ENCODE data around the gene GHR.
"Not testable (repeated sequence)": the region's sequence is repeated elsewhere in the genome, so short reads cannot be mapped to it uniquely, and the experiment has no call there.

Gene GHR

DNA sequence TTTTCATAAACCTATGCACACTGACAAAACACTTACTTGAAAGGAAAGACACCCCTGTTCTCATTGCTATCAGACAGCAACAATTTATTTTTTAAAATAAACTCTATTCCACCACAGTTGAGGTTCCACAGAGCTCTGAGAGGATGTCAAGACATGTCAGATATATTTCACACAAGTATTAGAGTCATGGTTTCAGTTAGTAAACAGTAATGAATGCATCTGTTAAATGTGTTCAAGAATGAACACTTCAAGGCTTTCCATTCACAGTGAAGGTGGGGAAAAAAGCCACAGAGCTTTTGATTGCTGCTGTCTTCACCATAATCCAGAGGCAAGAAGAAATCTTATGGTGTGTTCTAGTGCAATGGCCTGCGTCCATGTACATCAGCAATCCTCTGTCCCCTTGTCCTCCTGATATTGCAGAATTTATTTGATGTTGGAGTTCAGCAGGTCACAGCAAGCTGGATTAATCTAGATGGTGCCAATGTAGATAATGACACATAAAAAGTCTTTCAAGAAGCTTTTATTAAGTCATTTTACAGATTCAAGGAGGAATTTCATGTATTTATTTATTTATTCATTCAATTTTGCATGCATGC is 146.8 kb downstream of the GHR start:
- no peak for DNase-seq (ENCODE audit: low read depth)

DNA sequence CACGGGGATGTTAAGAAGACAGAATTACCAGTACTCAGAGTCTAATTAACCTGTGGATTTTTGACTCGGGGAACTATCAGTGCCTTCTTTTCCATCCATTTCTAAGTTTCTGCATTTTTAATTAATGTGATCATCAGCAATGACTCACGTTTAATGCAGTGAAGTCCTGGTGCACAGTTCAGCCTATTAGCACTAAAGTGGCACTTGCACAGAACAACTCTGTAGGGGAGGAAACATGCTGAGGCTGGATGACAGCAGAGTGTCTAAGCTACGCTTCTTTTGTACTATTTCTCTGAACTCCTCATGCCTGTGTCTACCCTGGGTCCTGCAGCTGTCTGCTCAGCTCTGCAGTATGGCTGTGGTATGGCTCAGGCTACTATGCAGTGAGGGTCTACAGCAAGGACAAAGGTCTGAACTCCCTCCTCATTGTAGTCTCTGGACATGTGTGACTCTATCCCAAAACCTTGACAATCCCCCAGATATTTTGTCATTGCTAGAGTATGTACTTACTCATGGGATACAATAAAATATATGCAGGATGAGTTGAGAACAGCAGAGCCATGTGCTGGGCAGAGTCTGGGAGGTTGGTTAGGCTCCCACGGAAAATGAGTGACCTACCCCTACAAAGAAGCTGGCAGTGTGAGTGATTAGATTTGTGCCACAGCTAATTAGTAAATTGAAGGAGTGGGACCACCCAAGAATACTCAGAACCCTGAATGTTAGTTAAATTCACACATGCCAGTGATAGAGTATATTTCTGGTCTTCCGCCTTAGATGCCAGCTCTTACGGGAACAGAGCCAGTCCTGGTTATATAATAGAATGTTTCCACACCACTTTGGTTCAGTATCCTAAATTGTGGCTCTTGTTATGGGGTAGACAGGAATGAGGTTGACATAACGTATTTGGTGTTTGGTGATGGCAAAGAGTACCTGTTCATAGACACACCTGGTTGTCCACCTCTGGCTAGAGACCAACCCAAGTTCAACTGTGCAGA is 148.0 kb downstream of the GHR start:
- DNase-seq (ENCODE audit: low read depth), result peak; percentile 16

DNA sequence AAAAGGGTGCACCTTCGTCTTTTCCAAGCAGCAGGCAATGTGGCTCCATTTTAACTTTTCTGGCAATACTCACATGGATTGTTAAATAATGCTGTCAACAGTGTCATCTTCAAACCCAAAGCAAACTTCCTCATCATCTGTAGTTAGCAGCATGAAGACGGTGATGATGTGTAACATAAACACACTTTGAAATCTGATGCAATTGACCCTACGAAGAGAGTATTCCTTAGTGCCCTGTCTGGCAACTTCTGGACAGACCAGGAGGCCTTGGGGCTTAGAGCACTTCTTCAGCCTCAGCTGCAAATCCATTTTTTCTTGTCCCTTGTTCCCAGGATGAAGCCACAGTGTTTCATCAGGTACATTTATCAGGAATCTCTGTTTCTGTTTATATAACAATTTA is 149.1 kb downstream of the GHR start:
- DNase-seq (ENCODE audit: low read depth), result no peak

DNA sequence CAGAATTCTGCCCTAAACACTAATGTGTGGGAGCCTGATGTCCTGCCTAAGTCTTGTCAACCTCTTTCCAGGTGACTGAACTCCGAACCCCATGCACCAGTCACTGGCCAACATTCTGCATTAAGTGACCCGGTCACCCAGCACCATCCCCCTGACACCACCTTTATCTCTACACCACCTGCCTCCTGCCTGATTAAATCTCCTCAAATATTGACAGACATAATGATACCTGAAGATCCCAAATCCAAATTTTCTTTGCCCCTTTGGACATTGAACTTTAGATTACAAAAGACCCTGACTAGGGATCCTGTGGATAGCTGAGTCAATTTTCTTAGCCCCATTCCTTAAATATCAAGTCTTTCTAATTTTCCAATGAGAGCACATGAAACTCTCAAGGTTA is 150.1 kb downstream of the GHR start:
- DNase-seq (ENCODE audit: low read depth), result no peak

DNA sequence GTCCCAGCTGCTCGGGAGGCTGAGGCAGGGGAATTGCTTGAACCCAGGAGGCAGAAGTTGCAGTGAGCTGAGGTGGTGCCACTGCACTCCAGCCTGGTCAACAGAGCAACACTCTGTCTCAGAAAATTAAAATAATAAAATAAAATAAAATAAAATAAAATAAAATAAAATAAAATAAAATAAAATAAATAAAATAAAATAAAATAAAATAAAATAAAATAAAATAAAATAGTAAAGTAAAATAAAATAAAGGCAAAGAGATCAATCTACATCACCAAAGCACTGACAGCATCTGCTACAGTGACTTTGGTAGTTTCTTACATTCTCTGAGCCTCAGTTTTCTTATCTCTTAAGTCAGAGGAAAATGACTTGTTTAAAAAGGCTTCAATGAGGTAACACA is 152.7 kb downstream of the GHR start:
- not testable (repeated sequence) for DNase-seq (ENCODE audit: low read depth)

DNA sequence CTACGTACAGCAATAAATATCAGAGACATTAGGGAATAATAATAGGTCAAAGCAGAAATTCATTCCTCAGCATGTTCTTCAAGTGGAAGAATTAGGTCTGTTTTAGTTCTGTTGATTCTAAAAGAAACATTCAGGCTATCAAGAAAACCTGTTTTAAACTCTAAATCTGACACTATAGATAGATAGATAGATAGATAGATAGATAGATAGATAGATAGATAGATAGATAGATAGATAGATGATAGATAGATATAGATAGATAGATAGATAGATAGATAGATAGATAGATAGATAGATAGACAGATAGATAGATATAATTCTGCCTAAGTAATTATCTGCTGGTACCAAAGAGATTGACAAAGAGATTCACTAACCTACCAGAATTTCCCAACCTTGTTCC is 155.7 kb downstream of the GHR start:
- not testable (repeated sequence) for DNase-seq (ENCODE audit: low read depth)

DNA sequence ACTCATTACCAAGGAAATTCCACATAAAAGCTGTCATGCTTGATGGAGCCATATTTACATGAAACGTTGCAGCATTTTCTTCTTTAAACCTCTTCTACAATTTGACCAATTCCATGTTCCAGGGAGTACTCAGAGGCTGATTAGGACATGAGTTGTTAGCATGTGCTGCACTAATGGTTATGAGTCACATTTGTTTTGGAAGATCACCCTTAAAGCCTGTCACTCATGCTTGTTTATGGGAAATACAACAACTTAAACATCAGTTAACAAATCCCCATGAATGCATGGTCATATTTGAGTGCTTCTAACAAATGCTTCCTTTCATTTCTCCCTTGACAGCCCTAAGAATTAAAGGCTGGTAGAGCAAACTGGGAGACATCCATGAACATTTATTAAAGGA is 156.1 kb downstream of the GHR start:
- no peak for DNase-seq (ENCODE audit: low read depth)

DNA sequence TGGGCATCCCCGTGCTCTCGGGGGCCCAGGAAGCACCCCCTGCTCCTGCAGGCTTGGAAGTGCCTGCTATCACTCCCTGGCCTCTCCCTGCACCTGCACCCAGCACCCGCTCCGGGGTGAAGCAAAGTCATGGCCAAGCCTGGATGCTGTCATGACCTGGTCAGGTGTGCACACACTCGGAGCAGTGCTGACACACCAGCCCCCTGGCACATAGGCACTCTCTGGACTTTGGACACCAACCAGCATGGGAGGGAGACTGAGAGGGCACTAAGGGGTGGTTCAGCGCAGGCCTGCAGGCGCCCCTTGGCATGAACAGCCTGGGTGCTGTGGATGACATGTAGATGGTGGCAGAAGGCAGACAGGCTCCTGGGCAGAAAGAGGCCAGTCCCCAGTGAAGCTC is 158.6 kb downstream of the GHR start:
- no peak for DNase-seq (ENCODE audit: low read depth)

DNA sequence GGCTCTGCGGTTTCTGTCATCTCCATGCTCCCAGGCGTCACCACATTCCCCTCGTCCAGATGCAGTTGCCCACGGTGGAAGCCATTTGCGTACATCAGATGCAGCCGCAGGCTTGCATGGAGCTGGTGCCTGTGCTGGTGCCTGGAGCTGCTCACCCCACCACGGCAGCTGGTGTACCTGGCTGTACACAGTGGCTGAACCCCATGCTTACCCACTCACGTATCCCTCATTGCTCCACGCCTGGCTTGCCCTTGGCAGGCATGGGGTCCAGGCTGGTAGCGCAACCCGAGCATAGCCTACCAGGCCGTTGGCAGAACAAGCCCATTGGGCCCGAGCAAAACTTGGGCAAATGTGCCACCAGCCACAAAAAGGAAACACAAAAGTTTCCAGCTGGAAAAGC is 159.5 kb downstream of the GHR start:
- DNase-seq (ENCODE audit: low read depth), result no peak

DNA sequence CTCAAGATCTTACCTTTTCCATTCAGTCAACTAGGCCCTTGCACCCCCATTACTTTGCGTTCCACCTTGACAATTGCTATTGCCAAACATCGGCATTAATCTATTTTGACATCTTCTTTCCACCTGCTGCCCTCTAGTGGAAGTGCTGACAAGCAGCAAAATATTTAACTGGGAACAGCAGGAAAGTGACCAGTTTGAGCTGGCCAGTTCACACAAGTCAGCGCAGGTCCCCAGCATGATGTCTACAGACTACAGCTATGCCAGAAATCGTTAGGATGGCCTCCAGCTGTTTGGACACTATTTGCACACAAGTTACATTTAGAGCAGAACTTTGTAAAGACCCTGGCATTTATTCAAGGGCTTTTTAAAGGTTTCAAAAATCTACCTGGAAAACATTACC is 160.1 kb downstream of the GHR start:
- DNase-seq (ENCODE audit: low read depth), result peak; percentile 38

DNA sequence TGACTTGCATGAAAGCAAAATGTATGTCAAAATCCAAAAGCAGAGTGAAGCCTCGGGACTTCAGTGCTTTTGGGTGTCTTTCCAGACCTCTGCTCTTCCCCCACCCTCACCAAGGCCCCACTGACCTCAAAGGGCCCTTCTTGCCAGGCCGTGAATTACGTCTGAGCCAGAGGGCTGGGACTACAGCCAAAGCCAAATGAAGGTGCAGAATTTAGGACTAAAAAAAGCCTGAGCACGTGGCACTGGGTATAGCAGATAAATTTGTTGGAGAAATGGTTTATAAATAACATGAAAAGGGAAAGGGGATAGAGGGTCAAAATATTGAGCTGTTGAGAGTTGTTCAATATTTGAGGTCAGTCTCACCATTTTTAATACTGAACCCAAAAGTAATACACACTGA is 163.4 kb downstream of the GHR start:
- DNase-seq (ENCODE audit: low read depth), result no peak

DNA sequence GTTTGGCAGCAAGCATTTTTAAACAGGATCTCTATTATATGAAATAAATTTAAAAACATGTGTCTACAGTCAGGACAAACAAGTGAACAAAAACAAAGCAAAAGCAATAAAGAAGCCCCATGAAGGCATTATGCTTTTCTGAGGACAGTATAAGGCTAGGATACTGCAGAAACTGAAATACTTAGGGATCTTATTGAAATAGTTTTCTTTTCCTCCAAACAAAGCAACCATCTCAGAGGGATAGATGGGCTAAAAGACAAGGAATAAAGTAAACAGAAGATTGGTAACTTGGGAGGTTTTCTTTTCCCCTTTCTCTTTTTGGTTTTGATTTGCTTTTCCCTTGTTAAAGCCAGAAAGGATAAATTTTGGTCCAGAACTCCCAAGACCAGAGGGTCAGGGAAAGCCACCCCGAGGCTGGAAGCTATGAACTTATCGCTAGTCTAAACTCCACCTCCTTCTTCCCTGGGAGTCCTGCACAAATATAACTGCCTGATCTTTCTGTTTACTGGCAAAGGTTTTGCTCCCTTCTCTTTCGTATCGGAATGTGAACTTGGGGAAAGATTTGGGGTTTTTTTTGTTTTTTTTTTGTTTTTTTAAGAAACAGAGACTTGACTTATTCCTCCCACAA is 164.0 kb downstream of the GHR start:
- no peak for DNase-seq (ENCODE audit: low read depth)

DNA sequence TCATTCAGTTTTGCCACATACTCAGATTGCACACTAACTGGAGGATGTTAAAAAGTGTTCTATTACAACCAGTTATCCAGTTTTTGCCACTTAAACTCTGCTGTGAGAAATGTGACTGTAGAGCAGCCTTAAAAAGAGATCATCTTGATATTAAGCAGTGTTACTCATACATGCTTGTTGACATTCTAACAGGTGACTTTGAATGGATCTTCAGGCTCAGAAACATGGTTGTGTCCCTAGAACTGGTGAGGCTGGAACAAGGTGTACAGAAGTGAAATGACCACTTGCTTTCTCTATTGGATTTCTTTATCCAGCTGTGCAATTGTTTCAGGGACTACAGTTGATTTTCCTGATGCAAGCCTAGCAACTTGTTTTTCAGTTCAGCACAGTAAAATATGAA is 167.3 kb downstream of the GHR start:
- no peak for DNase-seq (ENCODE audit: low read depth)

DNA sequence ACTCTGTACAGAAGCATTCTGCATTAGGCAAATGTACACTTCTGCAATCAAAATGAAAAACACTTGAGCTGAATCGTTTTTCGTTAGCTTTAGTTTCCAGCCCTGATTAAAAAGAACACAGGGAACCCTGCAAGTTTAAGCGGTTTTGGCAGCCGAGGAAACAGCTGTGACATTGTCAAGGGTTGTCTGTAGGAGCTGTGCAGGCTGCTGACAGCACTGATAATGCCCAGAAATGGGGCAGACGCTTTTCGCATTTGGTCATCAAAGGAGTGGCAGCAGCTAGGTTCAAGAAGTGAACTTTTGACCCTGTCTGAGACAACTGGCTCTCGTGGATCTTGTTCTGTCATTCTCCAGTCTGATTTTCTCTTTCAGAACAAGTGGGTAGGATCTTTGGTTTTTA is 167.8 kb downstream of the GHR start:
- DNase-seq (ENCODE audit: low read depth), result no peak

DNA sequence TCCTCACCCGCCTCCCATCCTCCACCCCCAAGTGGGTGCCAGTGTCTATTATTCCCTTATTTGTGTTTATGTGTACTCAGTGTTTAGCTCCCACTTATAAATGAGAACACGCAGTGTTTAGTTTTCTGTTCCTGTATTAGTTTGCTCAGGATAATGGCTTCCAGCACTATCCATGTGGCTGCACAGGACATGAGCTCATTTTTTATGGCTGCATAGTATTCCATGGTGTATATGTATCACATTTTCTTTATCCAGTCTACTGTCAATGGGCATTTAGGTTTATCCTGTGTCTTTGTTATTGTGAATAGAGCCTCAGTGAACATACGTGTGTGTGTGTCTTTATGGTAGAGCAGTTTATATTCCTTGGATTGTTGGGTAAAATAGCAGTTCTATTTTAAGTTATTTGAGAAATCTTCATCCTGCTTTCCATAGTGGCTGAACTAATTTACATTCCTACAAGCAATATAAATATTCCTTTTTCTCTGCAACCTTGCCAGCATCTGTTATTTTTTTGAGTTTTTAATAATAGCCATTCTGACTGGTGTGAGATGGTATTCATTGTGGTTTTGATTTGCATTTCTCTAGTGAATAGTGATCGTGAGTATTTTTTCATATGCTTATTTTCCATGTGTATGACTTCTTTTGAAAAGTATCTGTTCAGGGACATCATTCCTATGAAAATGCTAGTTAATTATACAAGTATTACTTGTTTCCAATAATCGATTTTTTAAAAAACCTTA is 169.3 kb downstream of the GHR start:
- no peak for DNase-seq (ENCODE audit: low read depth)

DNA sequence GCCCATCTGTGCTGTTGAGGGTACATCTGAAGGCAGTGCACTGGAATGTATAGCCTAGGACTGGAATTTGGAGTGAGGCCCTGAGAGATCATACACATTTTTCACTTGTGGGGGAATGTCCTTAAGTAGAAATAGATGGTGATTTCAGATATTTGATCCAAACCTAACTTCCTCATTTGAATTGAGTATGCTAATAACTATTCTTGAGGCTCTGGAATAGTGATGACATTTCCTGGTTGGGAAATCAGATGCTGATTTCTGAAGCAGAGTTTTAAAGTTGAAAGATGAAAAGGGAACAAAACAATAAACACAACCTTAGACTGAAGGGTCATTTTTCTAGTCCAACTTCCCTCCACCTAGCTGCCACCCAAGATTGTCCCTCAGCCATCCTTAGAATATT is 170.4 kb downstream of the GHR start:
- DNase-seq (ENCODE audit: low read depth), result no peak

DNA sequence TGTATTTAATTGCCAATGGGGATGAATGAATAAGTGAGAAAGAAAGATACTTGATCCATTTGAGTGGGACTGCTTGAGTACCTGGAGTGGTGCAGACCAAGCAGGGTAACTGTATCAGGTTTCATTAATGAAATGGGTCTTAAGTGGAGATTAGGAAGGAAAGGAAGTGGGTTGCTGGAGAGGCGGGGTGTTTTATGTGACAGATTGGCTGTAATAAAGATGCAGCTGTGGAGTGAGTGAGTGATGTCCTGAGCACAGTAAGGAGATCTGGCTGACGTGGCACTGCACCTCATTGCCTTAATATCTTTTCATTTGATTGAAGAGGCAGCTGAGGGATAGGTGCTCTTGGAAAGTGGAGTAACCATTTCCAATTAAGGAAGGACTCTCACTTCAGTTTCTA is 172.4 kb downstream of the GHR start:
- no peak for DNase-seq (ENCODE audit: low read depth)

DNA sequence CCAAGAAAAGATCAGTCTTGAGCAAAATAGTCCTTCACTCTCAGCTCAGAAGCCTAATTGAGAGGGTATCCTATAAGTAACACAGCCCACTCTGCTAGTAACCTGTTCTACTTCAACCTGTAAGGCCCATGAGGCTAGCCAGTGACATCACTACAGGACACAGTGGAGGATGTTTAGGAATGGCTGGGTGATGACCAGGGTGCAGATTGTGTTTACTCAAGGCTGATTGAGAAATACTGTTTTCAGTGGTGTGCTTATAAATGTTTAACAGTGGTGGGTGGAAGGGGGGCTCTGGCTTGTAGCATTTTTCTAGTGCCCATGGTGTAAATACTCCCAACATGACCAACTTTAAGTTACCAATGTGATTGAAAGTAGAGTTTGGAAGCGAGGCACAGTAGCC is 173.6 kb downstream of the GHR start:
- DNase-seq (ENCODE audit: low read depth), result no peak

DNA sequence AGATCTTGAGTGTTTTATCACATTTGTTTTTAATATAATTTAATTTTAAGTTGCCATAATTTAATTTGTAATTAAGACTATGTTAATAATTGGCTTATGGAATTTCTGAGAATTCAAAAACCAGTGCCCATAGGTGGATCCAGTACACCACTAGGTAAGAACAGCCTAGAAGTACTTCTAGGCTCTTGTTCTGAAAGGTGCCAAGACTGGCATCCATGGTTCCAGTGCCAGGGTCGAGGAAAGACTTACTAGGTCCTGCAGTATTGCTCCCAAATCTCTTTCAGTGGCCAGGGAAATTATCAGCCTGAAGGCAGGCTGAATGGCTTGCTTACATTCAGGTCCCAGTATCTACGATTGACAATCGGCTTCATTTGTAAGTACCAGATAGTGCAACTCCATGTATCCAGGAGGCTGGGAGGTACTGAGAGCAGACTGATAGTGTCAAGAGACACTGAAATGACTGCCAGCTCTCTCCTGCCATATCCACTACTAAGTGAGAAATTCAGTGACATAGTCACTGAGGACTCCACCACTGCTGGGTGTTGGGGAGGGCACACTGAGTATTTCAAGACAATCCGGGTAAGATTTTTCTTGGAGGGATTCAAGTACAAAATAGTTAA is 174.2 kb downstream of the GHR start:
- no peak for DNase-seq (ENCODE audit: low read depth)

DNA sequence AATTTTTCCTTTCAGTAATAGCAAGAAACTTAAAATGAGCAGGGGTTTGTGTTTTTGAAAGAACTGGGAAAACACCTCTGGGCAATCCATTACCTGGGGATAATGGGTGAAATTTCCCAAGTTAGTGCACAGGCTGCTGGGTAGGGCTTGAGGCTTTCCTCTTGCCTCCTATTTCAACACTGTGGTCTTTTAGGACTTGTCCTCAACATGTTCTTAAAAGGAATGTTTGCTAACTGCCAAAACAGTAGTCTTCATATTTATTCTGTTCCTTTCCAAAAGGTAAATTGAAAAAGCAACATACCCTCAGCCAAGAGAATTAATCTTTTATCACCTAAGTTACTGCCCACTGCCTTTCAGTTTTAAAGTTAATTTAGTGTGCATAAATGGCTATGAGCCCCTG is 175.1 kb downstream of the GHR start:
- DNase-seq (ENCODE audit: low read depth), result no peak

DNA sequence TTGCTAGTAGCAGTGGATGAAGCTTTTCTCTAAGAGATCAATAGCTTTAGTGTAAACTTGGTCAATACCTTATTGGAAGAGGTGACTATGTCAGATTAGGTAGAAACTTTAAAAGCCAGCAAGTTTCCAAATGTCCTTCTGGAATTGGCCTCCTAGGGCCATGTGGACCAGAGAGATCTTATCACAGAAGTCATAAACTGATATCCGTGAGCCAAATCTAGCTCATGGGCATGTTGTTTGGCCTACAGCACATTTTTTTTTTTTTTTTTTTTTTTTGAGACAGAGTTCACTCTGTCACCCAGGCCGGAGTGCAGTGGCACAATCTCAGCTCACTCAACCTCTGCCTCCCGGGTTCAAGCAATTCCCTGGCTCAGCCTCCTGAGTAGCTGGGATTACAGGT is 175.9 kb downstream of the GHR start:
- no peak for DNase-seq (ENCODE audit: low read depth)

DNA sequence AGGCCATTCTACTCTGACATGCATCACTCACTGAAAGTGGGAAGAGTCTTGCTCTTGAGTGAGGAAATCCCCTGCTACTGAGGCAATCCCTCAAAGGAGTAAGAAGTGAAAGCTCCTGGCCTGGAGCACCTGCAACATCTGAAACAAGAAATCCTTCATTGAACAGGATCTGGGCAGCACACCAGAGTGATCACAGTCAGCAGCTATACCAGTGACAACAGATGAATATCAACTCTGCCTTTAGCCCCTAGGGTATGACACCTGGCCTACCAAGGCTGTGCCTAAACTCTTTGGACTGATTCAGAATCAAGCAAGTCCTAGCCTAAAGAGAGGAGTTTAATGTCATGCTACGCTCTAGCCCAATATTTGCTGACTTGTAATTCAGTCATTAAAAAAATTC is 177.2 kb downstream of the GHR start:
- DNase-seq (ENCODE audit: low read depth), result no peak

All from HS-5 (cell line).